Measurements from ENCODE around the gene TNNC2.
A peak's percentile ranks its signal among the peaks of the same experiment; 100 is the strongest.

The TNNC2 gene

GRCh38 chr20:45792317-45793118 is 34.6 kb downstream of the TNNC2 start:
- Histone ChIP-seq H3K18ac (ENCODE audit: low read length) (no peak overlapping the region), H3K79me2 (ENCODE audit: control insufficient read depth, insufficient read depth, low read length) (peaks cover 7% of the 10 kb centered on the region), H2BK120ac (ENCODE audit: low read depth, low read length) (no peak overlapping the region), H2BK5ac (ENCODE audit: low read length) (no peak overlapping the region), H3K4me3 (ENCODE audit: low read length) (peak overlapping the region; percentile 85), H4K8ac (ENCODE audit: low read depth, low read length) (no peak overlapping the region), H3K79me1 (ENCODE audit: low read length) (peaks cover 7% of the 10 kb centered on the region), H3K4ac (ENCODE audit: low read depth, low read length) (no peak overlapping the region), H3K56ac (ENCODE audit: low read length) (peak overlapping the region; percentile 95), H4K5ac (ENCODE audit: low read length) (no peak overlapping the region), H3K4me2 (ENCODE audit: low read length) (peak overlapping the region; percentile 60), H3K27me3 (ENCODE audit: insufficient read depth, low read length, poor library complexity) (no peaks in the 10 kb centered on the region), H2AK5ac (ENCODE audit: low read length) (no peak overlapping the region), H3K27ac (ENCODE audit: low read depth, low read length) (no peak overlapping the region), H3K4me1 (ENCODE audit: control insufficient read depth, low read depth, low read length) (peaks cover 5% of the 10 kb centered on the region), H3K23ac (ENCODE audit: low read length) (peak overlapping the region; percentile 30), H3K36me3 (ENCODE audit: control insufficient read depth, insufficient read depth, low read length) (peaks cover 3% of the 10 kb centered on the region), H2BK15ac (replicated peaks; ENCODE audit: low read depth) (no peak overlapping the region), H3K9ac (ENCODE audit: low read length) (peak overlapping the region; percentile 92)
- no peak for DNase-seq
- WGBS (ENCODE audit: extremely low coverage, insufficient coverage, low lambda C conversion rate), result no CpG with 5 or more reads among the region's 19 CpGs

GRCh38 chr20:45788351-45788750 is 38.8 kb downstream of the TNNC2 start:
- no peak overlapping the region for H2AK5ac ChIP-seq (ENCODE audit: low read length)
- H4K5ac ChIP-seq (ENCODE audit: low read length), result no peak overlapping the region
- H3K23ac ChIP-seq (ENCODE audit: low read length), result no peak overlapping the region
- H3K56ac ChIP-seq (ENCODE audit: low read length), result no peak overlapping the region
- H3K79me1 ChIP-seq (ENCODE audit: low read length), result peaks cover 7% of the 10 kb centered on the region
- no peak overlapping the region for H3K9ac ChIP-seq (ENCODE audit: low read length)
- no peak overlapping the region for H2BK120ac ChIP-seq (ENCODE audit: low read depth, low read length)
- H3K4me3 ChIP-seq (ENCODE audit: low read length), result no peak overlapping the region
- H2BK15ac ChIP-seq (replicated peaks; ENCODE audit: low read depth), result no peak overlapping the region
- no peak overlapping the region for H3K4me2 ChIP-seq (ENCODE audit: low read length)
- no peak overlapping the region for H4K8ac ChIP-seq (ENCODE audit: low read depth, low read length)
- no peak for DNase-seq
- H3K79me2 ChIP-seq (ENCODE audit: control insufficient read depth, insufficient read depth, low read length), result peaks cover 7% of the 10 kb centered on the region
- no peak overlapping the region for H3K4ac ChIP-seq (ENCODE audit: low read depth, low read length)
- H3K4me1 ChIP-seq (ENCODE audit: control insufficient read depth, low read depth, low read length), result peaks cover 5% of the 10 kb centered on the region
- H3K36me3 ChIP-seq (ENCODE audit: control insufficient read depth, insufficient read depth, low read length), result no peaks in the 10 kb centered on the region
- no CpG with 5 or more reads among the region's 3 CpGs for WGBS (ENCODE audit: extremely low coverage, insufficient coverage, low lambda C conversion rate)
- H3K27ac ChIP-seq (ENCODE audit: low read depth, low read length), result no peak overlapping the region
- H3K27me3 ChIP-seq (ENCODE audit: insufficient read depth, low read length, poor library complexity), result no peaks in the 10 kb centered on the region
- H2BK5ac ChIP-seq (ENCODE audit: low read length), result no peak overlapping the region
- no peak overlapping the region for H3K18ac ChIP-seq (ENCODE audit: low read length)

- Histone ChIP-seq H3K79me1 (ENCODE audit: low read length) (no peaks in the 10 kb centered on the region), H2BK5ac (ENCODE audit: low read length) (no peak overlapping the region), H3K27ac (ENCODE audit: low read depth, low read length) (no peak overlapping the region), H3K56ac (ENCODE audit: low read length) (no peak overlapping the region), H3K9ac (ENCODE audit: low read length) (no peak overlapping the region), H3K4me1 (ENCODE audit: control insufficient read depth, low read depth, low read length) (no peaks in the 10 kb centered on the region), H3K36me3 (ENCODE audit: control insufficient read depth, insufficient read depth, low read length) (no peaks in the 10 kb centered on the region), H4K5ac (ENCODE audit: low read length) (no peak overlapping the region), H2AK5ac (ENCODE audit: low read length) (no peak overlapping the region), H3K23ac (ENCODE audit: low read length) (no peak overlapping the region), H3K27me3 (ENCODE audit: insufficient read depth, low read length, poor library complexity) (no peaks in the 10 kb centered on the region), H3K4me3 (ENCODE audit: low read length) (no peak overlapping the region), H2BK15ac (replicated peaks; ENCODE audit: low read depth) (no peak overlapping the region), H4K8ac (ENCODE audit: low read depth, low read length) (no peak overlapping the region), H3K4me2 (ENCODE audit: low read length) (no peak overlapping the region), H2BK120ac (ENCODE audit: low read depth, low read length) (no peak overlapping the region), H3K4ac (ENCODE audit: low read depth, low read length) (no peak overlapping the region), H3K18ac (ENCODE audit: low read length) (no peak overlapping the region), H3K79me2 (ENCODE audit: control insufficient read depth, insufficient read depth, low read length) (no peaks in the 10 kb centered on the region)
- DNase-seq, result no peak
- WGBS (ENCODE audit: extremely low coverage, insufficient coverage, low lambda C conversion rate), result no CpG with 5 or more reads among the region's 6 CpGs
Observed at GRCh38 chr20:45783656-45784294, 43.3 kb downstream of the TNNC2 start.

- Histone ChIP-seq H3K18ac (ENCODE audit: low read length) (no peak overlapping the region), H3K4ac (ENCODE audit: low read depth, low read length) (no peak overlapping the region), H3K79me1 (ENCODE audit: low read length) (no peaks in the 10 kb centered on the region), H3K27ac (ENCODE audit: low read depth, low read length) (no peak overlapping the region), H3K27me3 (ENCODE audit: insufficient read depth, low read length, poor library complexity) (no peaks in the 10 kb centered on the region), H3K4me3 (ENCODE audit: low read length) (no peak overlapping the region), H4K5ac (ENCODE audit: low read length) (no peak overlapping the region), H2BK15ac (replicated peaks; ENCODE audit: low read depth) (no peak overlapping the region), H3K4me1 (ENCODE audit: control insufficient read depth, low read depth, low read length) (no peaks in the 10 kb centered on the region), H4K8ac (ENCODE audit: low read depth, low read length) (no peak overlapping the region), H3K9ac (ENCODE audit: low read length) (no peak overlapping the region), H3K4me2 (ENCODE audit: low read length) (no peak overlapping the region), H2AK5ac (ENCODE audit: low read length) (no peak overlapping the region), H3K79me2 (ENCODE audit: control insufficient read depth, insufficient read depth, low read length) (no peaks in the 10 kb centered on the region), H3K56ac (ENCODE audit: low read length) (no peak overlapping the region), H2BK5ac (ENCODE audit: low read length) (no peak overlapping the region), H3K23ac (ENCODE audit: low read length) (no peak overlapping the region), H2BK120ac (ENCODE audit: low read depth, low read length) (no peak overlapping the region), H3K36me3 (ENCODE audit: control insufficient read depth, insufficient read depth, low read length) (no peaks in the 10 kb centered on the region)
- no CpG with 5 or more reads among the region's 4 CpGs for WGBS (ENCODE audit: extremely low coverage, insufficient coverage, low lambda C conversion rate)
- DNase-seq, result no peak
Observed at GRCh38 chr20:45782890-45783289, 44.2 kb downstream of the TNNC2 start.

GRCh38 chr20:45781391-45781931 is 45.7 kb downstream of the TNNC2 start:
- Histone ChIP-seq H3K27me3 (ENCODE audit: insufficient read depth, low read length, poor library complexity) (no peaks in the 10 kb centered on the region), H3K27ac (ENCODE audit: low read depth, low read length) (no peak overlapping the region), H3K56ac (ENCODE audit: low read length) (no peak overlapping the region), H3K36me3 (ENCODE audit: control insufficient read depth, insufficient read depth, low read length) (no peaks in the 10 kb centered on the region), H2BK15ac (replicated peaks; ENCODE audit: low read depth) (no peak overlapping the region), H4K8ac (ENCODE audit: low read depth, low read length) (no peak overlapping the region), H3K79me1 (ENCODE audit: low read length) (no peaks in the 10 kb centered on the region), H3K9ac (ENCODE audit: low read length) (no peak overlapping the region), H3K4me1 (ENCODE audit: control insufficient read depth, low read depth, low read length) (no peaks in the 10 kb centered on the region), H3K4me2 (ENCODE audit: low read length) (no peak overlapping the region), H2BK5ac (ENCODE audit: low read length) (no peak overlapping the region), H3K4me3 (ENCODE audit: low read length) (no peak overlapping the region), H2BK120ac (ENCODE audit: low read depth, low read length) (no peak overlapping the region), H3K18ac (ENCODE audit: low read length) (no peak overlapping the region), H3K23ac (ENCODE audit: low read length) (no peak overlapping the region), H3K4ac (ENCODE audit: low read depth, low read length) (no peak overlapping the region), H2AK5ac (ENCODE audit: low read length) (no peak overlapping the region), H3K79me2 (ENCODE audit: control insufficient read depth, insufficient read depth, low read length) (no peaks in the 10 kb centered on the region), H4K5ac (ENCODE audit: low read length) (no peak overlapping the region)
- DNase-seq, result no peak
- WGBS (ENCODE audit: extremely low coverage, insufficient coverage, low lambda C conversion rate), result no CpG with 5 or more reads among the region's 4 CpGs
